A673 (cell line): ENCODE measurements around the gene PRDM16. TPM values are rescaled to one million over a fixed set of nuclear protein-coding genes. Genes with fewer than 3 reads are reported as not detected.

Experiments used
- BruUV-seq: library from RNA; stranded (reverse); fragments of 400-500 nt; replicated peaks from 2 replicates; lab custom pipeline; 2021; lab: Mats Ljungman, UMichigan
- CTCF ChIA-PET: fragments of 300-600 bp; sonication (Branson Sonifier 250); formaldehyde crosslinking; loops from one replicate; lab custom pipeline; 2022; ENCODE audit warnings: antibody characterized with exemption; lab: Charles Lee
- POLR2A ChIA-PET: fragments of 300-600 bp; sonication (Branson Sonifier 250); formaldehyde crosslinking; loops from one replicate; lab custom pipeline; 2022; ENCODE audit warnings: antibody characterized with exemption; ENCODE audit not compliant: low non-redundant PET; lab: Charles Lee
- DNase-seq: peaks from one replicate; pipeline ENCODE4 v3.0.0-alpha.2; 2015; ENCODE audit warnings: low spot score
- H3K27ac ChIP-seq: fragments of 200-600 bp; sonication (generic); 2 replicates; pipeline ENCODE4 v1.5.1; 2016; ENCODE audit warnings: mixed run types, low read depth, mild to moderate bottlenecking, mixed read lengths, antibody characterized with exemption, low read length; ENCODE audit not compliant: poor library complexity, severe bottlenecking
- H3K27me3 ChIP-seq: fragments of 200-600 bp; sonication (generic); replicated peaks from 2 replicates; pipeline ENCODE4 v1.6.1; 2017; ENCODE audit warnings: mixed run types, low read depth, mild to moderate bottlenecking, mixed read lengths, antibody characterized with exemption, low read length; ENCODE audit not compliant: insufficient read depth, poor library complexity
- H3K36me3 ChIP-seq: fragments of 200-600 bp; sonication (generic); 2 replicates; pipeline ENCODE4 v1.6.1; 2016; ENCODE audit warnings: mixed run types, mild to moderate bottlenecking, mixed read lengths, antibody characterized with exemption, low read length; ENCODE audit not compliant: insufficient read depth, poor library complexity, severe bottlenecking
- H3K4me1 ChIP-seq: fragments of 200-600 bp; sonication (generic); 2 replicates; pipeline ENCODE4 v1.6.1; 2017; ENCODE audit warnings: mixed run types, mild to moderate bottlenecking, mixed read lengths, antibody characterized with exemption, low read length; ENCODE audit not compliant: insufficient read depth, poor library complexity, severe bottlenecking
- H3K4me3 ChIP-seq: fragments of 200-600 bp; sonication (generic); 2 replicates; pipeline ENCODE4 v1.5.1; 2016; ENCODE audit warnings: low read depth, mixed run types, mild to moderate bottlenecking, mixed read lengths, low read length; ENCODE audit not compliant: poor library complexity, severe bottlenecking
- H3K9me3 ChIP-seq: fragments of 200-600 bp; sonication (generic); 2 replicates; pipeline ENCODE4 v1.6.1; 2016; ENCODE audit warnings: mixed run types, low read depth, mild to moderate bottlenecking, mixed read lengths, antibody characterized with exemption, low read length; ENCODE audit not compliant: poor library complexity, severe bottlenecking
- CTCF ChIP-seq: fragments of 300-800, 200-600 bp; sonication (generic); conservative IDR thresholded peaks from 2 replicates; pipeline ENCODE4 v1.5.1; 2017; ENCODE audit warnings: low read depth, mild to moderate bottlenecking, antibody characterized with exemption, low read length, moderate library complexity, mixed read lengths
- EZH2 ChIP-seq: fragments of 200-600 bp; sonication (generic); IDR thresholded peaks from 2 replicates; pipeline ENCODE4 v1.6.1; 2017; ENCODE audit warnings: borderline replicate concordance, low read depth, mild to moderate bottlenecking, mixed read lengths, antibody characterized with exemption, low read length; ENCODE audit not compliant: poor library complexity, severe bottlenecking
- intact Hi-C: fragments of 100-400 bp; cut with micrococcal nuclease; formaldehyde crosslinking; loops from one replicate; pipeline ENCODE4 v1.10.0; 2022; ENCODE audit not compliant: unreplicated experiment
- total RNA-seq: library from RNA; stranded (reverse); gene quantifications from 2 replicates; pipeline ENCODE4 v1.2.3, GENCODE V29; 2021

PRDM16 gene
- total RNA-seq, 1 experiment from 2014 or later, result 0.49 TPM

DNA sequence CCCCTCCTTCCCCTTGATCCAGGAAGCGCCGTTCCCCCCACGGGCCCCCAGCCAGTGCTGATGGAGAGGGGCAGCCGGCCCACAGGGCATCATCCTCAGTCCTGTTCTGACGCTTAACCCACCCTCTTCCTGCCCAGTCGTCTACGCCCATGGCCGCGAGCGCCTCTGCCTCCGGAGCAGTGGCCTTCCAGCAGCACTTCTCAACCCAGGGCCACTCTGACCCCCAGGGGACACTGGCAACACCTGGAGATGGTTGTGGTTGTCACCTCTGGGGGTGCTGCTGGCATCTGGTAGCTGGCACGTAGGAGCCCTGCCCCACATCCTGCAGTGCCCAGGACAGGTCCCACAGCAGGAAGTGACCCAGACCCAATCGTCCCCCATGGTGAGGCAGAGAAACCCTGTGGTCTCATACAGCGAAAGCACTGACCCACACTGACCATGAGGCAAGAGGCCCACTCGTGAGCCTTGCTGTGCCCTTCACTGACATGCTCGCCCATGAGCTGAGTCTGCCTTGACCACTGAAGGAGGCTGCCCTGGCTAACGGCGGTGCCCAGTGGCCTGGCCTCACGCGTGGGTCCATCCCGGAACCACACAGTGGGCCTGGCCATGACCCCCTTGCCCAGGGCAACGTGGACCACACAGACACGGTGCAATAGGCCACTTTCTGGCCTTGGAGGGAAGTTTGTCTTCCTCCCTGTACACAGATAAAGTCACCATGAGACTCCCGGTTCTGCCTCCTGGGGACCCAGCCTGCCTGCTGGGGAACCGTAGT is 288.7 kb downstream of the PRDM16 start:
- H3K9me3 ChIP-seq, result no peaks in the 10 kb centered on the region
- H3K27ac ChIP-seq, result no peak overlapping the region
- no peaks in the 10 kb centered on the region for H3K36me3 ChIP-seq
- DNase-seq, result no peak
- intact Hi-C loops, result no loop called here
- TF ChIP-seq CTCF (no peak), EZH2 (no peak)
- H3K4me1 ChIP-seq, result peaks cover 3% of the 10 kb centered on the region
- ChIA-PET POLR2A (no interaction called here), CTCF (no interaction called here)
- H3K4me3 ChIP-seq, result no peak overlapping the region
- no TSS peak for BruUV-seq
- H3K27me3 ChIP-seq, result peaks cover 4% of the 10 kb centered on the region

DNA sequence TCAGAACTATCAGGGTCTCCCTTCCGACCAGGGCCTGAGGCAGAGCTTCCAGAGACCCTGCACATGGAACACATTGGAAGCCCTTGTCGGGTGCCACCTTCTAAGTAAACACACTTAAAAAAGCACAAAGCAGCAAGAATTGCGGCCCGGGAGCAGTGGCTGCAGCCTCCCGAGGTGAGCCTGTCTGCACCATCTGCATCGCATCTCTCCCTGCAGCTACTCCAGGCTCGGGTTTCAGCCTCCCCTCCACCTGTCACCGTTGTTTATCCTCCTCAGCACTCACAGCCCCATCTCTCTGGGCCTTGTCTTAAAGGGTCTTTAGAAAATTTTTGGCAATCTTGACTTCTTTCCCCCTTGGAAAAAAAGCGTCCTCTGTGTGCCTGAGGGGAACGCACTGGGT is 290.3 kb downstream of the PRDM16 start:
- intact Hi-C loops, result no loop called here
- CTCF ChIA-PET, result no interaction called here
- H3K27me3 ChIP-seq, result peaks cover 15% of the 10 kb centered on the region

GRCh38 chr1:3359756-3360440 is 290.9 kb downstream of the PRDM16 start:
- CTCF ChIA-PET, result no interaction called here
- Histone ChIP-seq H3K36me3 (no peaks in the 10 kb centered on the region), H3K27me3 (peaks cover 15% of the 10 kb centered on the region), H3K4me3 (no peak overlapping the region), H3K9me3 (no peaks in the 10 kb centered on the region), H3K4me1 (no peaks in the 10 kb centered on the region), H3K27ac (no peak overlapping the region)
- BruUV-seq, result no TSS peak
- intact Hi-C loops, result no loop called here
- TF ChIP-seq CTCF (no peak), EZH2 (no peak)
- no peak for DNase-seq
- POLR2A ChIA-PET, result no interaction called here

More for the DNA sequence above, 290.3 kb downstream of the PRDM16 start:
- BruUV-seq, result no TSS peak
- Histone ChIP-seq H3K4me3 (no peak overlapping the region), H3K9me3 (no peaks in the 10 kb centered on the region), H3K36me3 (no peaks in the 10 kb centered on the region), H3K27ac (no peak overlapping the region), H3K4me1 (no peaks in the 10 kb centered on the region)
- DNase-seq, result no peak
- TF ChIP-seq EZH2 (no peak), CTCF (no peak)
- POLR2A ChIA-PET, result no interaction called here
